Lower leg skin (tissue), 3 donors: Measurements from ENCODE around the gene GZMB.

Experiments used
- CTCF ChIP-seq, 3 donors: fragments of 450-650 bp; IDR thresholded peaks; one replicate each; pipeline ENCODE4 v1.5.1; 2016; ENCODE audit warnings: antibody characterized with exemption in 3 of 3, mild to moderate bottlenecking in 3 of 3, moderate library complexity in 2 of 3
- POLR2A ChIP-seq, 2 donors: fragments of 450-650 bp; IDR thresholded peaks; one replicate each; pipeline ENCODE4 v1.6.1; 2016 to 2017; ENCODE audit warnings: antibody characterized with exemption in 2 of 2, mild to moderate bottlenecking in 1 of 2, moderate library complexity in 1 of 2

- TF ChIP-seq POLR2A (IDR thresholded peaks at IDR 0.05) (no peak), CTCF (IDR thresholded peaks at IDR 0.05) (no peak)
Measured at GRCh38 chr14:24613241-24613640, 20.7 kb downstream of the GZMB start.
